ENCODE data around the gene HCFC1.

Gene HCFC1

GRCh38 chrX:153900831-153901752 lies 70.5 kb downstream of the HCFC1 start:
- peak; percentile 49 for DNase-seq

GRCh38 chrX:153897899-153898298 lies 73.7 kb downstream of the HCFC1 start:
- no peak for DNase-seq

Data from activated CD8-positive, alpha-beta memory T cell treated with anti-CD3 and anti-CD28 coated beads, Interleukin-2, amount 50 U/mL, for 4 hours (primary cell).